H1 (cell line): ENCODE results near the gene KANTR. TPM values are rescaled to one million over a fixed set of nuclear protein-coding genes. Genes with fewer than 3 reads are reported as not detected.

Experiments used
- BRCA1 ChIP-seq: IDR thresholded peaks from 2 replicates; pipeline ENCODE4 v1.6.1; 2012; ENCODE audit warnings: low read depth, low read length, improper control_type of control experiment
- EP300 ChIP-seq, 2 experiments: IDR thresholded peaks; 1 replicate in 1 of 2; 2 replicates in 1 of 2; pipeline ENCODE4 v1.6.1; 2011 to 2012; ENCODE audit warnings: low read depth in 2 of 2, low read length in 2 of 2, mild to moderate bottlenecking in 2 of 2, borderline replicate concordance in 1 of 2, inconsistent platforms in 1 of 2, moderate library complexity in 1 of 2
- KDM4A ChIP-seq: IDR thresholded peaks from one replicate; pipeline ENCODE4 v1.7.1; 2012; ENCODE audit warnings: low read depth, mild to moderate bottlenecking, moderate library complexity, low read length, inconsistent platforms; ENCODE audit not compliant: severe bottlenecking
- ZNF274 ChIP-seq: IDR thresholded peaks from 2 replicates; pipeline ENCODE4 v1.7.0; 2012; ENCODE audit warnings: low read length, borderline replicate concordance; ENCODE audit errors: extremely low read depth
- polyA plus RNA-seq, 7 experiments: library from polyadenylated mRNA; depleted of rRNA in 3 of 7; stranded (reverse) in 5 of 7; unstranded in 2 of 7; fragments of >200 nt in 5 of 7; fragments of 200-250 nt in 2 of 7; gene quantifications; 1 replicate in 5 of 7; 2 replicates in 1 of 7; 4 replicates in 1 of 7; pipeline versions ENCODE4 v1.2.1 to v1.2.3, GENCODE V29; 2011 to 2013; ENCODE audit warnings: missing spikeins in 2 of 7, mixed read lengths in 2 of 7
- total RNA-seq: library from RNA; stranded (reverse); fragmentation: NEBNext Ultra II Directional; extraction: Animal tissue kit (Norgen Biotek cat#: 25700); gene quantifications from 2 replicates; pipeline ENCODE4 v1.2.1, GENCODE V29; 2021
- TF ChIP-seq, protein P1 (sequence below): fragments of 300-600 bp; sonication (generic); IDR thresholded peaks from 2 replicates; pipeline ENCODE4 v1.7.1; 2012; ENCODE audit warnings: low read length, moderate library complexity, mild to moderate bottlenecking, inconsistent platforms; ENCODE audit not compliant: insufficient replicate concordance

Gene KANTR
- total and polyA plus RNA-seq, 2 of the 8 experiments (the other 6 are each of a cell fraction or from before 2014, with no cell fraction given) = 7.7 to 9.5 TPM

DNA sequence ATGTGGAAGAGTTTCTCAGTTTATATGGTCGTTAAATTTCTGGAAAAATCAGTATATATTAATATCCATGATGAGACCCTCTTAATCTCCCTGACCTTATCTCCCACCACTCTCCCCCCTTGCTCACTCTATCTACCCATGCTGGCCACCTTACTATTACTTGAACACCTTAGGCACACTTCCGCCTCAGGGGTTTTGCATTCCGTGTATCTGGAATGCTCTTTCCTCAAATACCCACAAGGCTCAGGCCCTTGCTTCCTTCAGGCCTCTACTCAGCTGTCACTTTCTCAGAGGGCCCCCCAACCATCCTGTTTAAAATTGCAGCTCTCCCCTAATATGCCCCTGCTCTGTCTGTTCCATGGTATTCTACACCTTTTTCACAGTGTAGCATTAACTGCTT, 1.9 kb downstream of the KANTR start (continued):
- TF ChIP-seq, protein P1, sequence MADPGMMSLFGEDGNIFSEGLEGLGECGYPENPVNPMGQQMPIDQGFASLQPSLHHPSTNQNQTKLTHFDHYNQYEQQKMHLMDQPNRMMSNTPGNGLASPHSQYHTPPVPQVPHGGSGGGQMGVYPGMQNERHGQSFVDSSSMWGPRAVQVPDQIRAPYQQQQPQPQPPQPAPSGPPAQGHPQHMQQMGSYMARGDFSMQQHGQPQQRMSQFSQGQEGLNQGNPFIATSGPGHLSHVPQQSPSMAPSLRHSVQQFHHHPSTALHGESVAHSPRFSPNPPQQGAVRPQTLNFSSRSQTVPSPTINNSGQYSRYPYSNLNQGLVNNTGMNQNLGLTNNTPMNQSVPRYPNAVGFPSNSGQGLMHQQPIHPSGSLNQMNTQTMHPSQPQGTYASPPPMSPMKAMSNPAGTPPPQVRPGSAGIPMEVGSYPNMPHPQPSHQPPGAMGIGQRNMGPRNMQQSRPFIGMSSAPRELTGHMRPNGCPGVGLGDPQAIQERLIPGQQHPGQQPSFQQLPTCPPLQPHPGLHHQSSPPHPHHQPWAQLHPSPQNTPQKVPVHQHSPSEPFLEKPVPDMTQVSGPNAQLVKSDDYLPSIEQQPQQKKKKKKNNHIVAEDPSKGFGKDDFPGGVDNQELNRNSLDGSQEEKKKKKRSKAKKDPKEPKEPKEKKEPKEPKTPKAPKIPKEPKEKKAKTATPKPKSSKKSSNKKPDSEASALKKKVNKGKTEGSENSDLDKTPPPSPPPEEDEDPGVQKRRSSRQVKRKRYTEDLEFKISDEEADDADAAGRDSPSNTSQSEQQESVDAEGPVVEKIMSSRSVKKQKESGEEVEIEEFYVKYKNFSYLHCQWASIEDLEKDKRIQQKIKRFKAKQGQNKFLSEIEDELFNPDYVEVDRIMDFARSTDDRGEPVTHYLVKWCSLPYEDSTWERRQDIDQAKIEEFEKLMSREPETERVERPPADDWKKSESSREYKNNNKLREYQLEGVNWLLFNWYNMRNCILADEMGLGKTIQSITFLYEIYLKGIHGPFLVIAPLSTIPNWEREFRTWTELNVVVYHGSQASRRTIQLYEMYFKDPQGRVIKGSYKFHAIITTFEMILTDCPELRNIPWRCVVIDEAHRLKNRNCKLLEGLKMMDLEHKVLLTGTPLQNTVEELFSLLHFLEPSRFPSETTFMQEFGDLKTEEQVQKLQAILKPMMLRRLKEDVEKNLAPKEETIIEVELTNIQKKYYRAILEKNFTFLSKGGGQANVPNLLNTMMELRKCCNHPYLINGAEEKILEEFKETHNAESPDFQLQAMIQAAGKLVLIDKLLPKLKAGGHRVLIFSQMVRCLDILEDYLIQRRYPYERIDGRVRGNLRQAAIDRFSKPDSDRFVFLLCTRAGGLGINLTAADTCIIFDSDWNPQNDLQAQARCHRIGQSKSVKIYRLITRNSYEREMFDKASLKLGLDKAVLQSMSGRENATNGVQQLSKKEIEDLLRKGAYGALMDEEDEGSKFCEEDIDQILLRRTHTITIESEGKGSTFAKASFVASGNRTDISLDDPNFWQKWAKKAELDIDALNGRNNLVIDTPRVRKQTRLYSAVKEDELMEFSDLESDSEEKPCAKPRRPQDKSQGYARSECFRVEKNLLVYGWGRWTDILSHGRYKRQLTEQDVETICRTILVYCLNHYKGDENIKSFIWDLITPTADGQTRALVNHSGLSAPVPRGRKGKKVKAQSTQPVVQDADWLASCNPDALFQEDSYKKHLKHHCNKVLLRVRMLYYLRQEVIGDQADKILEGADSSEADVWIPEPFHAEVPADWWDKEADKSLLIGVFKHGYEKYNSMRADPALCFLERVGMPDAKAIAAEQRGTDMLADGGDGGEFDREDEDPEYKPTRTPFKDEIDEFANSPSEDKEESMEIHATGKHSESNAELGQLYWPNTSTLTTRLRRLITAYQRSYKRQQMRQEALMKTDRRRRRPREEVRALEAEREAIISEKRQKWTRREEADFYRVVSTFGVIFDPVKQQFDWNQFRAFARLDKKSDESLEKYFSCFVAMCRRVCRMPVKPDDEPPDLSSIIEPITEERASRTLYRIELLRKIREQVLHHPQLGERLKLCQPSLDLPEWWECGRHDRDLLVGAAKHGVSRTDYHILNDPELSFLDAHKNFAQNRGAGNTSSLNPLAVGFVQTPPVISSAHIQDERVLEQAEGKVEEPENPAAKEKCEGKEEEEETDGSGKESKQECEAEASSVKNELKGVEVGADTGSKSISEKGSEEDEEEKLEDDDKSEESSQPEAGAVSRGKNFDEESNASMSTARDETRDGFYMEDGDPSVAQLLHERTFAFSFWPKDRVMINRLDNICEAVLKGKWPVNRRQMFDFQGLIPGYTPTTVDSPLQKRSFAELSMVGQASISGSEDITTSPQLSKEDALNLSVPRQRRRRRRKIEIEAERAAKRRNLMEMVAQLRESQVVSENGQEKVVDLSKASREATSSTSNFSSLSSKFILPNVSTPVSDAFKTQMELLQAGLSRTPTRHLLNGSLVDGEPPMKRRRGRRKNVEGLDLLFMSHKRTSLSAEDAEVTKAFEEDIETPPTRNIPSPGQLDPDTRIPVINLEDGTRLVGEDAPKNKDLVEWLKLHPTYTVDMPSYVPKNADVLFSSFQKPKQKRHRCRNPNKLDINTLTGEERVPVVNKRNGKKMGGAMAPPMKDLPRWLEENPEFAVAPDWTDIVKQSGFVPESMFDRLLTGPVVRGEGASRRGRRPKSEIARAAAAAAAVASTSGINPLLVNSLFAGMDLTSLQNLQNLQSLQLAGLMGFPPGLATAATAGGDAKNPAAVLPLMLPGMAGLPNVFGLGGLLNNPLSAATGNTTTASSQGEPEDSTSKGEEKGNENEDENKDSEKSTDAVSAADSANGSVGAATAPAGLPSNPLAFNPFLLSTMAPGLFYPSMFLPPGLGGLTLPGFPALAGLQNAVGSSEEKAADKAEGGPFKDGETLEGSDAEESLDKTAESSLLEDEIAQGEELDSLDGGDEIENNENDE = no peak
- TF ChIP-seq KDM4A = no peak
- TF ChIP-seq EP300 (IDR thresholded peaks at IDR 0.05; ENCODE audit: borderline replicate concordance in 1 of 2, low read depth in 2 of 2, low read length in 2 of 2) = no peak
- no peak for TF ChIP-seq BRCA1
- TF ChIP-seq ZNF274 = no peak
